Measurements from ENCODE around the gene MAGIX.

DNA sequence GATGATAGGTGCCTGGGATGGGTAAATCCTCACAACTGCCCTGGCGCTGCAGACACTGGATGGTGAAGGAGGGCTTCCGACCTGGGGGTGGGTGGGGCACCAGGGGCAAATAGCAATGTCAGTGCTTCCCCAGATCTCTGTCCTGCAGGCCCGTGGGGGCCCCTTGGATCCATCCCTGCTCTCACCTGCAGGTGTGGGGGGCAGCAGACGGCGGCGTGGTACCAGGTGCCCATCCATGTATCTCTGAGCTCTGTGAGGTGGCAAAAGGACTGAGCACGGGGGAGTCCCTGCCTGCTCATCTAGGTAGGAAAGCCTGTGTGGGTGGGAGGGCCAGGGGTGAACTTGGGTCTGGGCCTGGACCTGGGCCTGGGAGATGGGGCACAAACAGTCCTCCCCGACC lies 44.0 kb downstream of the MAGIX start:
- TF ChIP-seq POLR2A (IDR thresholded peaks at IDR 0.05) = no peak
- TF ChIP-seq, protein P1, sequence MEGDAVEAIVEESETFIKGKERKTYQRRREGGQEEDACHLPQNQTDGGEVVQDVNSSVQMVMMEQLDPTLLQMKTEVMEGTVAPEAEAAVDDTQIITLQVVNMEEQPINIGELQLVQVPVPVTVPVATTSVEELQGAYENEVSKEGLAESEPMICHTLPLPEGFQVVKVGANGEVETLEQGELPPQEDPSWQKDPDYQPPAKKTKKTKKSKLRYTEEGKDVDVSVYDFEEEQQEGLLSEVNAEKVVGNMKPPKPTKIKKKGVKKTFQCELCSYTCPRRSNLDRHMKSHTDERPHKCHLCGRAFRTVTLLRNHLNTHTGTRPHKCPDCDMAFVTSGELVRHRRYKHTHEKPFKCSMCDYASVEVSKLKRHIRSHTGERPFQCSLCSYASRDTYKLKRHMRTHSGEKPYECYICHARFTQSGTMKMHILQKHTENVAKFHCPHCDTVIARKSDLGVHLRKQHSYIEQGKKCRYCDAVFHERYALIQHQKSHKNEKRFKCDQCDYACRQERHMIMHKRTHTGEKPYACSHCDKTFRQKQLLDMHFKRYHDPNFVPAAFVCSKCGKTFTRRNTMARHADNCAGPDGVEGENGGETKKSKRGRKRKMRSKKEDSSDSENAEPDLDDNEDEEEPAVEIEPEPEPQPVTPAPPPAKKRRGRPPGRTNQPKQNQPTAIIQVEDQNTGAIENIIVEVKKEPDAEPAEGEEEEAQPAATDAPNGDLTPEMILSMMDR (IDR thresholded peaks at IDR 0.05) = no peak
